Measurements from ENCODE around the gene ITIH1.

ITIH1 gene

DNA sequence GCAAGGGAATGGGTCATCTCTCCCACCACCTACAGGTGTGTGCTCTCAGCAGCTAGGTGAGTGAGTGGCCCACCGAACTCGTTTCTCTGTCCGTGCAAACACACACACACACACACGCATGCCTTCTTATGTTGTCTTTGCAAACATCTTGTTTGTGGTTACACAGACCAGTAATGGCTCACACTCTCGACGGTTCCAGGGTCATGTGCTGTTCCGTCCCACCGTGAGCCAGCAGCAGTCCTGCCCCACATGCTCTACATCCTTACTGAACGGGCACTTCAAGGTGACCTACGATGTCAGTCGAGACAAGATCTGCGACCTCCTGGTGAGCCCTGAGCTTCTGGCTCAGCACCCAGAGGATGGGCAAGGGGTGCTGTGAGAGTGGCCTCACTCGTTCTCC lies 4.3 kb downstream of the ITIH1 start:
- Histone ChIP-seq H3F3A (ENCODE audit: control insufficient read depth, insufficient read depth) (no peaks in the 10 kb centered on the region; the same call in 1 of the 2 replicates), H4K20me1 (ENCODE audit: control insufficient read depth, insufficient read depth, low read depth, low read length) (no peaks in the 10 kb centered on the region), H3K9me2 (replicated peaks; ENCODE audit: control insufficient read depth, low read length) (no peaks in the 10 kb centered on the region), H3K4me2 (ENCODE audit: low read length) (no peak overlapping the region), H3K27ac (ENCODE audit: low read depth, low read length) (no peak overlapping the region), H3K9me3 (ENCODE audit: control insufficient read depth, insufficient read depth, low read length) (no peaks in the 10 kb centered on the region), H3K4me1 (ENCODE audit: control insufficient read depth, low read length) (peaks cover 10% of the 10 kb centered on the region), H3K79me2 (ENCODE audit: control insufficient read depth, low read length) (no peaks in the 10 kb centered on the region), H3K4me3 (ENCODE audit: low read length) (no peak overlapping the region), H3K27me3 (ENCODE audit: control insufficient read depth, low read length) (peaks cover 11% of the 10 kb centered on the region; the same call in 1 of the 2 replicates), H3K36me3 (ENCODE audit: control insufficient read depth, low read length) (no peaks in the 10 kb centered on the region)
- TF ChIP-seq, protein P1, sequence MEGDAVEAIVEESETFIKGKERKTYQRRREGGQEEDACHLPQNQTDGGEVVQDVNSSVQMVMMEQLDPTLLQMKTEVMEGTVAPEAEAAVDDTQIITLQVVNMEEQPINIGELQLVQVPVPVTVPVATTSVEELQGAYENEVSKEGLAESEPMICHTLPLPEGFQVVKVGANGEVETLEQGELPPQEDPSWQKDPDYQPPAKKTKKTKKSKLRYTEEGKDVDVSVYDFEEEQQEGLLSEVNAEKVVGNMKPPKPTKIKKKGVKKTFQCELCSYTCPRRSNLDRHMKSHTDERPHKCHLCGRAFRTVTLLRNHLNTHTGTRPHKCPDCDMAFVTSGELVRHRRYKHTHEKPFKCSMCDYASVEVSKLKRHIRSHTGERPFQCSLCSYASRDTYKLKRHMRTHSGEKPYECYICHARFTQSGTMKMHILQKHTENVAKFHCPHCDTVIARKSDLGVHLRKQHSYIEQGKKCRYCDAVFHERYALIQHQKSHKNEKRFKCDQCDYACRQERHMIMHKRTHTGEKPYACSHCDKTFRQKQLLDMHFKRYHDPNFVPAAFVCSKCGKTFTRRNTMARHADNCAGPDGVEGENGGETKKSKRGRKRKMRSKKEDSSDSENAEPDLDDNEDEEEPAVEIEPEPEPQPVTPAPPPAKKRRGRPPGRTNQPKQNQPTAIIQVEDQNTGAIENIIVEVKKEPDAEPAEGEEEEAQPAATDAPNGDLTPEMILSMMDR (IDR thresholded peaks at IDR 0.05; ENCODE audit: low read depth, low read length, poor library complexity, severe bottlenecking), result no peak
- TF ChIP-seq EZH2phosphoT487 (IDR thresholded peaks at IDR 0.05; ENCODE audit: borderline replicate concordance, low read length), result no peak

GRCh38 chr3:52782412-52783210 lies 5.2 kb downstream of the ITIH1 start:
- no peaks in the 10 kb centered on the region for H3K9me2 ChIP-seq (replicated peaks; ENCODE audit: control insufficient read depth, low read length)
- no peaks in the 10 kb centered on the region; the same call in 1 of the 2 replicates for H3F3A ChIP-seq (ENCODE audit: control insufficient read depth, insufficient read depth)
- H4K20me1 ChIP-seq (ENCODE audit: control insufficient read depth, insufficient read depth, low read depth, low read length), result no peaks in the 10 kb centered on the region
- H3K36me3 ChIP-seq (ENCODE audit: control insufficient read depth, low read length), result no peaks in the 10 kb centered on the region
- no peak overlapping the region for H3K27ac ChIP-seq (ENCODE audit: low read depth, low read length)
- H3K27me3 ChIP-seq (ENCODE audit: control insufficient read depth, low read length), result peaks cover 11% of the 10 kb centered on the region; the same call in 1 of the 2 replicates
- no peaks in the 10 kb centered on the region for H3K79me2 ChIP-seq (ENCODE audit: control insufficient read depth, low read length)
- peaks cover 10% of the 10 kb centered on the region for H3K4me1 ChIP-seq (ENCODE audit: control insufficient read depth, low read length)
- no peak for TF ChIP-seq EZH2phosphoT487 (IDR thresholded peaks at IDR 0.05; ENCODE audit: borderline replicate concordance, low read length)
- TF ChIP-seq, protein P1 (IDR thresholded peaks at IDR 0.05; ENCODE audit: low read depth, low read length, poor library complexity, severe bottlenecking), result no peak
- no peak overlapping the region for H3K4me2 ChIP-seq (ENCODE audit: low read length)
- no peaks in the 10 kb centered on the region for H3K9me3 ChIP-seq (ENCODE audit: control insufficient read depth, insufficient read depth, low read length)
- H3K4me3 ChIP-seq (ENCODE audit: low read length), result no peak overlapping the region

- Histone ChIP-seq H3K4me1 (ENCODE audit: control insufficient read depth, low read length) (peaks cover 10% of the 10 kb centered on the region), H3K9me2 (replicated peaks; ENCODE audit: control insufficient read depth, low read length) (no peaks in the 10 kb centered on the region), H3F3A (ENCODE audit: control insufficient read depth, insufficient read depth) (no peaks in the 10 kb centered on the region; the same call in 1 of the 2 replicates), H3K9me3 (ENCODE audit: control insufficient read depth, insufficient read depth, low read length) (no peaks in the 10 kb centered on the region), H3K27ac (ENCODE audit: low read depth, low read length) (no peak overlapping the region), H3K4me2 (ENCODE audit: low read length) (no peak overlapping the region), H3K36me3 (ENCODE audit: control insufficient read depth, low read length) (no peaks in the 10 kb centered on the region), H3K79me2 (ENCODE audit: control insufficient read depth, low read length) (no peaks in the 10 kb centered on the region), H3K4me3 (ENCODE audit: low read length) (no peak overlapping the region), H3K27me3 (ENCODE audit: control insufficient read depth, low read length) (peaks cover 11% of the 10 kb centered on the region; the same call in 1 of the 2 replicates), H4K20me1 (ENCODE audit: control insufficient read depth, insufficient read depth, low read depth, low read length) (no peaks in the 10 kb centered on the region)
- TF ChIP-seq, protein P1 (IDR thresholded peaks at IDR 0.05; ENCODE audit: low read depth, low read length, poor library complexity, severe bottlenecking), result no peak
- TF ChIP-seq EZH2phosphoT487 (IDR thresholded peaks at IDR 0.05; ENCODE audit: borderline replicate concordance, low read length), result no peak
These were observed 5.8 kb downstream of the ITIH1 start for GRCh38 chr3:52783211-52783555.

All from DOHH2 (cell line).